Heart left ventricle (tissue), 16 donors: ENCODE results near the gene SORCS2. TPM values are rescaled to one million over a fixed set of nuclear protein-coding genes. Genes with fewer than 3 reads are reported as not detected.

Experiments used
- ATAC-seq, 4 donors: fragments of 200-7000 bp; cut with Tn5 transposase; one replicate each; pipeline ENCODE4 v1.9.1; 2020 to 2022; ENCODE audit warnings: moderate library complexity in 4 of 4, mild to moderate bottlenecking in 3 of 4, moderate number of reproducible peaks in 1 of 4
- DNase-seq, 5 donors: peaks; one replicate each; pipeline ENCODE4 v3.0.0-alpha.2; 2020
- H3K27ac ChIP-seq, 12 donors: fragments of 200-600 bp; sonication (generic) in 4 of 12; one replicate each; pipeline versions ENCODE4 v1.5.0 to v1.8.0; 2016 to 2022; ENCODE audit warnings: mild to moderate bottlenecking in 2 of 12
- H3K27me3 ChIP-seq, 9 donors: fragments of 200-600 bp; sonication (generic) in 2 of 9; one replicate each; pipeline versions ENCODE4 v1.5.1 to v1.8.0; 2016 to 2022; ENCODE audit warnings: mild to moderate bottlenecking in 3 of 9
- H3K36me3 ChIP-seq, 9 donors: fragments of 200-600 bp; sonication (generic) in 2 of 9; one replicate each; pipeline versions ENCODE4 v1.5.0 to v1.8.0; 2018 to 2022; ENCODE audit warnings: mild to moderate bottlenecking in 2 of 9
- H3K4me1 ChIP-seq, 12 donors: fragments of 200-600 bp; sonication (generic) in 4 of 12; one replicate each; pipeline versions ENCODE4 v1.5.0 to v1.8.0; 2016 to 2022; ENCODE audit warnings: mild to moderate bottlenecking in 3 of 12
- H3K4me3 ChIP-seq, 12 donors: fragments of 200-600 bp; sonication (generic) in 4 of 12; one replicate each; pipeline versions ENCODE4 v1.5.0 to v1.8.0; 2017 to 2022; ENCODE audit warnings: mild to moderate bottlenecking in 9 of 12, moderate library complexity in 4 of 12
- H3K9me3 ChIP-seq, 12 donors: fragments of 200-600 bp; sonication (generic) in 4 of 12; one replicate each; pipeline versions ENCODE4 v1.5.0 to v1.8.0; 2016 to 2022; ENCODE audit warnings: mild to moderate bottlenecking in 1 of 12
- POLR2A ChIP-seq, 2 donors: fragments of 450-650 bp; IDR thresholded peaks; one replicate each; pipeline ENCODE4 v1.6.1; 2017; ENCODE audit warnings: antibody characterized with exemption in 2 of 2, mild to moderate bottlenecking in 2 of 2, moderate library complexity in 2 of 2
- WGBS, 4 donors: extraction: QIAGEN DNeasy Blood & Tissue Kit in 2 of 4; methylation state at CpG; one replicate each; pipeline versions ENCODE4 v1.1.5 to v1.1.7; 2013 to 2018; 5-methylcytosine and 5-hydroxymethylcytosine counted together
- intact Hi-C, 10 donors: fragments of 100-400 bp; cut with DNase I; formaldehyde crosslinking; loops; one replicate each; pipeline versions ENCODE4 v1.11.1 to v1.14.2; 2022
- polyA plus RNA-seq, 2 donors: library from polyadenylated mRNA; stranded (reverse); fragments of 200-250 nt; gene quantifications; one replicate each; pipeline ENCODE4 v1.2.3, GENCODE V29; 2013
- total RNA-seq, 9 donors: library from RNA; depleted of rRNA in 2 of 9; stranded (reverse); fragments of >200 nt in 2 of 9; fragmentation: NEBNext Ultra II Directional in 3 of 9; extraction: Animal tissue kit (Norgen Biotek cat#: 25700) in 3 of 9; gene quantifications; one replicate each; pipeline versions ENCODE4 v1.1.0 to v1.2.4, GENCODE V29; 2016 to 2023
- TF ChIP-seq, protein P1 (sequence below), 12 donors: fragments of 200-600 bp; sonication (generic) in 4 of 12; IDR thresholded peaks; one replicate each; pipeline versions ENCODE4 v1.5.0 to v1.8.0; 2018 to 2022; ENCODE audit warnings: antibody characterized with exemption in 12 of 12, mild to moderate bottlenecking in 5 of 12
- donor health status: ischemic (EF 13 %, LVEDD 7.1; RV severe dilation, severe dysfunction).
- donor health status: healthy with polysubstance abuse.
- donor health status: DM: no; HTN: yes; CAD: no.
- donor health status: DM: no; HTN: no; CAD: no.
- donor health status: ischemic (EF 25% LVEDD 6.9; RV normal size, moderate dysfunction).
- donor health status: ischemic (EF 25% LVEDD 5.7; RV mildly dilated, moderate dysfunction).
- donor health status: healthy.
- donor health status: DM: yes; HTN: yes; CAD: no.
- donor health status: ischemic (EF 35%, LVEDD 5.7; RV mildly dilated, moderate dysfunction).
- donor health status: nonischemic (EF 11% LVEDD 7.7; RV severe dilation, severe dysfunction).
- donor health status: DM: yes; HTN: yes; CAD: no.
- donor health status: PGD.
- donor health status: ischemic (EF 29% LVEDD 5.4; RV normal size, mild dysfunction).
- donor health status: nonischemic (EF 23%, LVEDD 6.1; RV moderate dilation, normal function).

The SORCS2 gene
- total and polyA plus RNA-seq, 11 donors, result 0.28 to 5.5 (median 2.4) TPM

DNA sequence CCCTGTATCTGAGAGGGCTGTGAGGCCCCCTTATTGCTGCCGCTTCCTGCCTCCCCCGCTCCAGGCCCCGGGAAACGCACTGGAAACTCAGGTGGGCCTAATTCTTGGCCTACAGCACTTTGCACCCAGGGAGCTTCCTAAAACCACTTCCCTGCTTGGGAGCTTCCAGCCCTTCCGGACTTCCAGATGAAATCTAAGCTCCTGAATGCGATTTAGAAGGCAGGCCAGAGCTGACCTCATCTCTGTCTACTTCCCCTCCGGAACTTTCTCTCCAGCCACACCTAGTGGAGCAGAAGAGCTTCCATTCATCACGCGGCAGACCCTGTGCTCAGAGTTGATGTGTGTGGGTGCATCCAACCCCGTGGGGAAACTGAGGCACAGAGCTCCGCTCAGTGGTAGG, 84.2 kb downstream of the SORCS2 start:
- Histone ChIP-seq H3K4me1 (peaks cover 0 to 21% (median 7%) of the 10 kb centered on the region in 12 donors), H3K27ac (peak overlapping the region in 2 of 12 donors; percentile 8 to 49), H3K9me3 (no peaks in the 10 kb centered on the region), H3K27me3 (no peaks in the 10 kb centered on the region), H3K36me3 (no peaks in the 10 kb centered on the region), H3K4me3 (no peak overlapping the region)
- DNase-seq (peak in 2 of 5 donors; percentile 35 to 38), ATAC-seq (peak; percentile 19 to 83 (median 52))
- 56 to 77% (median 61%) methylated on average over 11 of the region's 11 CpGs for WGBS, 4 donors
- TF ChIP-seq, protein P1, sequence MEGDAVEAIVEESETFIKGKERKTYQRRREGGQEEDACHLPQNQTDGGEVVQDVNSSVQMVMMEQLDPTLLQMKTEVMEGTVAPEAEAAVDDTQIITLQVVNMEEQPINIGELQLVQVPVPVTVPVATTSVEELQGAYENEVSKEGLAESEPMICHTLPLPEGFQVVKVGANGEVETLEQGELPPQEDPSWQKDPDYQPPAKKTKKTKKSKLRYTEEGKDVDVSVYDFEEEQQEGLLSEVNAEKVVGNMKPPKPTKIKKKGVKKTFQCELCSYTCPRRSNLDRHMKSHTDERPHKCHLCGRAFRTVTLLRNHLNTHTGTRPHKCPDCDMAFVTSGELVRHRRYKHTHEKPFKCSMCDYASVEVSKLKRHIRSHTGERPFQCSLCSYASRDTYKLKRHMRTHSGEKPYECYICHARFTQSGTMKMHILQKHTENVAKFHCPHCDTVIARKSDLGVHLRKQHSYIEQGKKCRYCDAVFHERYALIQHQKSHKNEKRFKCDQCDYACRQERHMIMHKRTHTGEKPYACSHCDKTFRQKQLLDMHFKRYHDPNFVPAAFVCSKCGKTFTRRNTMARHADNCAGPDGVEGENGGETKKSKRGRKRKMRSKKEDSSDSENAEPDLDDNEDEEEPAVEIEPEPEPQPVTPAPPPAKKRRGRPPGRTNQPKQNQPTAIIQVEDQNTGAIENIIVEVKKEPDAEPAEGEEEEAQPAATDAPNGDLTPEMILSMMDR (IDR thresholded peaks at IDR 0.05), result no peak
- no peak for TF ChIP-seq POLR2A (IDR thresholded peaks at IDR 0.05)
- intact Hi-C loops, result no loop called here

- TF ChIP-seq POLR2A (IDR thresholded peaks at IDR 0.05), result no peak
- TF ChIP-seq, protein P1 (IDR thresholded peaks at IDR 0.05), result no peak
- H3K27ac ChIP-seq, result no peak overlapping the region
- no peaks in the 10 kb centered on the region for H3K36me3 ChIP-seq
- no peaks in the 10 kb centered on the region for H3K27me3 ChIP-seq
- H3K9me3 ChIP-seq, result no peaks in the 10 kb centered on the region
- WGBS, 4 donors, result 95 to 97% (median 96%) methylated on average over 11 to 14 of the region's 14 CpGs
- ATAC-seq (no peak), DNase-seq (peak in 1 of 5 donors; percentile 23)
- no peak overlapping the region for H3K4me3 ChIP-seq
- intact Hi-C loops, result no loop called here
- peaks cover 0 to 21% (median 7%) of the 10 kb centered on the region in 12 donors for H3K4me1 ChIP-seq
Measured at GRCh38 chr4:7278071-7278765, 85.9 kb downstream of the SORCS2 start.

GRCh38 chr4:7278981-7279380, 86.6 kb downstream of the SORCS2 start:
- H3K36me3 ChIP-seq, result no peaks in the 10 kb centered on the region
- H3K4me3 ChIP-seq, result no peak overlapping the region
- WGBS, 4 donors, result 73 to 84% (median 77%) methylated on average over 4 of the region's 4 CpGs
- no peaks in the 10 kb centered on the region for H3K9me3 ChIP-seq
- no peaks in the 10 kb centered on the region for H3K27me3 ChIP-seq
- TF ChIP-seq, protein P1 (IDR thresholded peaks at IDR 0.05), result no peak
- no peak for TF ChIP-seq POLR2A (IDR thresholded peaks at IDR 0.05)
- ATAC-seq, result no peak
- intact Hi-C loops, result no loop called here
- peaks cover 0 to 21% (median 7%) of the 10 kb centered on the region in 12 donors for H3K4me1 ChIP-seq
- DNase-seq, result no peak
- no peak overlapping the region for H3K27ac ChIP-seq

- H3K4me1 ChIP-seq, result peaks cover 0 to 21% (median 7%) of the 10 kb centered on the region in 12 donors
- no peak overlapping the region for H3K27ac ChIP-seq
- no peaks in the 10 kb centered on the region for H3K27me3 ChIP-seq
- intact Hi-C loops, result no loop called here
- ATAC-seq (no peak), DNase-seq (no peak)
- TF ChIP-seq, protein P1 (IDR thresholded peaks at IDR 0.05), result no peak
- no peak for TF ChIP-seq POLR2A (IDR thresholded peaks at IDR 0.05)
- WGBS, 4 donors, result 71 to 80% (median 72%) methylated on average over 6 of the region's 6 CpGs
- no peaks in the 10 kb centered on the region for H3K36me3 ChIP-seq
- no peak overlapping the region for H3K4me3 ChIP-seq
- H3K9me3 ChIP-seq, result no peaks in the 10 kb centered on the region
Measured at GRCh38 chr4:7279902-7280301, 87.6 kb downstream of the SORCS2 start.
